Neuronal stem cell (in vitro differentiated cells): Measurements from ENCODE around the gene GRIK3.

Experiments
- DNase-seq: peaks from one replicate; pipeline ENCODE4 v3.0.0-alpha.2; 2013; ENCODE audit warnings: low spot score
- H2AFZ ChIP-seq: one replicate; pipeline ENCODE4 v1.6.1; 2013; ENCODE audit warnings: mild to moderate bottlenecking, low read length, inconsistent platforms
- H2AK5ac ChIP-seq: 2 replicates; pipeline ENCODE4 v1.6.1; 2013; ENCODE audit warnings: low read depth, mild to moderate bottlenecking, inconsistent platforms, low read length, moderate library complexity, mixed read lengths
- H2BK120ac ChIP-seq: 2 replicates; pipeline ENCODE4 v1.6.1; 2013; ENCODE audit warnings: low read depth, mild to moderate bottlenecking, inconsistent platforms, low read length, moderate library complexity, mixed read lengths
- H2BK12ac ChIP-seq: one replicate; pipeline ENCODE4 v1.6.1; 2013; ENCODE audit warnings: low read length, inconsistent platforms
- H2BK15ac ChIP-seq: 2 replicates; pipeline ENCODE4 v1.6.1; 2013; ENCODE audit warnings: mild to moderate bottlenecking, low read length, inconsistent platforms, mixed read lengths
- H2BK5ac ChIP-seq: one replicate; pipeline ENCODE4 v1.6.1; 2013; ENCODE audit warnings: inconsistent platforms, mild to moderate bottlenecking, low read length, moderate library complexity
- H3K14ac ChIP-seq: one replicate; pipeline ENCODE4 v1.6.1; 2013; ENCODE audit warnings: low read length, inconsistent platforms
- H3K18ac ChIP-seq: 2 replicates; pipeline ENCODE4 v1.6.1; 2013; ENCODE audit warnings: low read length, inconsistent platforms
- H3K23ac ChIP-seq: 2 replicates; pipeline ENCODE4 v1.6.1; 2013; ENCODE audit warnings: low read depth, mild to moderate bottlenecking, mixed read lengths, low read length, inconsistent platforms; ENCODE audit not compliant: poor library complexity
- H3K27ac ChIP-seq: replicated peaks from 3 replicates; pipeline ENCODE4 v1.5.1; 2013; ENCODE audit warnings: low read length, inconsistent platforms
- H3K27me3 ChIP-seq, 3 experiments: 2 replicates each; pipeline ENCODE4 v1.6.1; 2013; ENCODE audit warnings: low read length in 3 of 3, mild to moderate bottlenecking in 2 of 3, inconsistent platforms in 1 of 3, low read depth in 1 of 3, mixed read lengths in 1 of 3, moderate library complexity in 1 of 3; ENCODE audit not compliant: control insufficient read depth in 3 of 3, insufficient read depth in 3 of 3
- H3K36me3 ChIP-seq, 2 donors: replicated peaks in 1 of 2; 2 replicates each; pipeline ENCODE4 v1.6.1; 2013; ENCODE audit warnings: low read length in 2 of 2; ENCODE audit not compliant: control insufficient read depth in 2 of 2, insufficient read depth in 2 of 2
- H3K4ac ChIP-seq: 2 replicates; pipeline ENCODE4 v1.6.1; 2013; ENCODE audit warnings: inconsistent platforms, mild to moderate bottlenecking, low read length, moderate library complexity
- H3K4me1 ChIP-seq, 2 donors: 1 replicate in 1 of 2; 2 replicates in 1 of 2; pipeline ENCODE4 v1.6.1; 2013; ENCODE audit warnings: low read length in 2 of 2, low read depth in 1 of 2; ENCODE audit not compliant: control insufficient read depth in 2 of 2, insufficient read depth in 1 of 2
- H3K4me2 ChIP-seq: one replicate; pipeline ENCODE4 v1.6.1; 2013; ENCODE audit warnings: mild to moderate bottlenecking, low read length, inconsistent platforms; ENCODE audit not compliant: insufficient read depth, poor library complexity, severe bottlenecking
- H3K4me3 ChIP-seq, 2 donors: 2 replicates each; pipeline ENCODE4 v1.5.1; 2013; ENCODE audit warnings: low read length in 2 of 2, mild to moderate bottlenecking in 2 of 2, inconsistent platforms in 1 of 2, moderate library complexity in 1 of 2
- H3K79me1 ChIP-seq: one replicate; pipeline ENCODE4 v1.6.1; 2013; ENCODE audit warnings: low read depth, mild to moderate bottlenecking, inconsistent platforms, low read length, moderate library complexity
- H3K9ac ChIP-seq: one replicate; pipeline ENCODE4 v1.6.1; 2013; ENCODE audit warnings: mild to moderate bottlenecking, low read depth, low read length, inconsistent platforms; ENCODE audit not compliant: poor library complexity
- H3K9me3 ChIP-seq, 2 donors: replicated peaks in 1 of 2; 2 replicates each; pipeline versions ENCODE3 to v1.6.1; 2013; ENCODE audit warnings: low read length in 2 of 2, mild to moderate bottlenecking in 2 of 2, inconsistent platforms in 1 of 2, low read depth in 1 of 2, mixed read lengths in 1 of 2, moderate library complexity in 1 of 2; ENCODE audit not compliant: control insufficient read depth in 2 of 2, insufficient read depth in 1 of 2
- H4K8ac ChIP-seq: one replicate; pipeline ENCODE4 v1.6.1; 2013; ENCODE audit warnings: low read depth, mild to moderate bottlenecking, inconsistent platforms, low read length, moderate library complexity
- H4K91ac ChIP-seq: one replicate; pipeline ENCODE4 v1.6.1; 2013; ENCODE audit warnings: low read length, low read depth, mild to moderate bottlenecking, inconsistent platforms; ENCODE audit not compliant: poor library complexity
- WGBS, 2 donors: extraction: QIAGEN DNeasy Blood & Tissue Kit; methylation state at CpG; one replicate each; pipeline ENCODE4 v1.1.7; 2013; ENCODE audit warnings: missing lambda C conversion rate in 2 of 2, mixed read lengths in 1 of 2; ENCODE audit not compliant: insufficient read length in 2 of 2, insufficient replicate concordance in 1 of 2; ENCODE audit errors: extremely low coverage in 2 of 2; 5-methylcytosine and 5-hydroxymethylcytosine counted together

GRIK3 gene

GRCh38 chr1:36981126-36981525 is 53.2 kb downstream of the GRIK3 start:
- Histone ChIP-seq H2AK5ac (no peak overlapping the region), H2BK12ac (no peak overlapping the region), H3K4me1 (peaks cover 0 to 17% of the 10 kb centered on the region in 2 donors), H4K8ac (no peak overlapping the region), H3K27ac (no peak overlapping the region), H2AFZ (no peak overlapping the region), H3K9me3 (peaks cover 0 to 2% of the 10 kb centered on the region in 2 donors), H3K4me2 (no peak overlapping the region), H3K14ac (no peak overlapping the region), H3K79me1 (no peaks in the 10 kb centered on the region), H2BK15ac (no peak overlapping the region), H3K27me3 (peaks cover 0 to 2% (median 0%) of the 10 kb centered on the region in 3 experiments), H3K4me3 (no peak overlapping the region), H2BK120ac (no peak overlapping the region), H2BK5ac (no peak overlapping the region), H3K18ac (no peak overlapping the region), H3K23ac (no peak overlapping the region), H3K4ac (no peak overlapping the region), H3K9ac (no peak overlapping the region), H3K36me3 (no peaks in the 10 kb centered on the region), H4K91ac (no peak overlapping the region)
- DNase-seq: no peak
- no CpG with 5 or more reads among the region's 2 CpGs for WGBS, 2 donors

- Histone ChIP-seq H3K36me3 (no peaks in the 10 kb centered on the region), H2AFZ (no peak overlapping the region), H2BK5ac (no peak overlapping the region), H3K4me3 (no peak overlapping the region), H3K9ac (no peak overlapping the region), H3K14ac (no peak overlapping the region), H3K79me1 (no peaks in the 10 kb centered on the region), H4K91ac (no peak overlapping the region), H3K23ac (no peak overlapping the region), H4K8ac (no peak overlapping the region), H3K4me1 (peaks cover 0 to 8% of the 10 kb centered on the region in 2 donors), H2AK5ac (no peak overlapping the region), H2BK15ac (no peak overlapping the region), H3K9me3 (peaks cover 0 to 2% of the 10 kb centered on the region in 2 donors), H3K18ac (no peak overlapping the region), H3K4ac (no peak overlapping the region), H2BK12ac (no peak overlapping the region), H2BK120ac (no peak overlapping the region), H3K27ac (no peak overlapping the region), H3K4me2 (no peak overlapping the region), H3K27me3 (no peaks in the 10 kb centered on the region)
- no peak for DNase-seq
- no CpG with 5 or more reads among the region's 9 CpGs for WGBS, 2 donors
These were observed 56.4 kb downstream of the GRIK3 start for GRCh38 chr1:36977731-36978406.

GRCh38 chr1:36975642-36976041 is 58.7 kb downstream of the GRIK3 start:
- Histone ChIP-seq H2BK12ac (no peak overlapping the region), H3K9me3 (peaks cover 0 to 2% of the 10 kb centered on the region in 2 donors), H2BK5ac (no peak overlapping the region), H3K4me3 (no peak overlapping the region), H4K91ac (no peak overlapping the region), H3K4me2 (no peak overlapping the region), H3K18ac (no peak overlapping the region), H3K4me1 (peaks cover 0 to 4% of the 10 kb centered on the region in 2 donors), H2AK5ac (no peak overlapping the region), H3K23ac (no peak overlapping the region), H4K8ac (no peak overlapping the region), H3K79me1 (no peaks in the 10 kb centered on the region), H2BK15ac (no peak overlapping the region), H3K4ac (no peak overlapping the region), H2BK120ac (no peak overlapping the region), H3K27ac (no peak overlapping the region), H2AFZ (no peak overlapping the region), H3K9ac (no peak overlapping the region), H3K36me3 (no peaks in the 10 kb centered on the region), H3K27me3 (no peaks in the 10 kb centered on the region), H3K14ac (no peak overlapping the region)
- no peak for DNase-seq
- WGBS, 2 donors: no CpG with 5 or more reads among the region's 5 CpGs

GRCh38 chr1:36973056-36973455 is 61.3 kb downstream of the GRIK3 start:
- H3K4me3 ChIP-seq: no peak overlapping the region
- no peak overlapping the region for H4K91ac ChIP-seq
- no peaks in the 10 kb centered on the region for H3K9me3 ChIP-seq
- no peaks in the 10 kb centered on the region for H3K27me3 ChIP-seq
- H3K14ac ChIP-seq: no peak overlapping the region
- H3K4me1 ChIP-seq: peaks cover 0 to 10% of the 10 kb centered on the region in 2 donors
- no peak overlapping the region for H2AK5ac ChIP-seq
- H3K9ac ChIP-seq: no peak overlapping the region
- no peak overlapping the region for H3K4me2 ChIP-seq
- no peak for DNase-seq
- H2BK15ac ChIP-seq: peak overlapping the region; percentile 22
- H3K23ac ChIP-seq: no peak overlapping the region
- no peak overlapping the region for H2BK120ac ChIP-seq
- H3K79me1 ChIP-seq: no peaks in the 10 kb centered on the region
- no peaks in the 10 kb centered on the region for H3K36me3 ChIP-seq
- H2BK12ac ChIP-seq: no peak overlapping the region
- H3K4ac ChIP-seq: no peak overlapping the region
- no CpG with 5 or more reads among the region's 4 CpGs for WGBS, 2 donors
- H2AFZ ChIP-seq: no peak overlapping the region
- no peak overlapping the region for H3K27ac ChIP-seq
- no peak overlapping the region for H4K8ac ChIP-seq
- H3K18ac ChIP-seq: no peak overlapping the region
- no peak overlapping the region for H2BK5ac ChIP-seq
